EL (cell line): ENCODE results near the gene RCAN1.

Experiments used
- DNase-seq: peaks from one replicate; pipeline ENCODE4 v3.0.0-alpha.2; 2016

RCAN1 gene

DNA sequence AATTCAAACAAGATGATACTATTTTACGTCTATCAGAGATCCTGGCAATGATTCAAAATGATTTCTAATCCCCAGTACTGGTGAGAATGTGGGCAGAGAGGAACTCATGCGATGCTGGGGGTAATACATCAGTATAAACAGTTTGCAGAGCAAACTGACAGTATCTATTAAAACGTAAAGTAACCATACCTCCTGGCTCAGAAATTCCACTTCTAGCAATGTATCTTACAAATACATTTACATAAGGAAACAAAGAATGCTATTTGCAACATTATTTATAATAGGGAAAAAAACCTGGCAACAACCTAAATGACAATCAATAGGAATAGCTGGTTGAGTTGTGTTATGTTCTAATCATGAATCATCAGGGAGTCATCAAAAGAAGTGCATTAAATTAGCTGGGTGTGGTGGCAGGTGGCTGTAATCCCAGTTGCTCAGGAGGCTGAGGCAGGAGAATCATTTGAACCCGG lies 15.9 kb downstream of the RCAN1 start:
- DNase-seq: peak; percentile 60

GRCh38 chr21:34597406-34597805 lies 17.5 kb downstream of the RCAN1 start:
- DNase-seq: no peak

- no peak for DNase-seq
Observed at GRCh38 chr21:34596561-34597271, 18.2 kb downstream of the RCAN1 start.

GRCh38 chr21:34595457-34595856 lies 19.5 kb downstream of the RCAN1 start:
- DNase-seq: no peak

- DNase-seq: no peak
Observed at GRCh38 chr21:34594566-34595234, 20.2 kb downstream of the RCAN1 start.

DNA sequence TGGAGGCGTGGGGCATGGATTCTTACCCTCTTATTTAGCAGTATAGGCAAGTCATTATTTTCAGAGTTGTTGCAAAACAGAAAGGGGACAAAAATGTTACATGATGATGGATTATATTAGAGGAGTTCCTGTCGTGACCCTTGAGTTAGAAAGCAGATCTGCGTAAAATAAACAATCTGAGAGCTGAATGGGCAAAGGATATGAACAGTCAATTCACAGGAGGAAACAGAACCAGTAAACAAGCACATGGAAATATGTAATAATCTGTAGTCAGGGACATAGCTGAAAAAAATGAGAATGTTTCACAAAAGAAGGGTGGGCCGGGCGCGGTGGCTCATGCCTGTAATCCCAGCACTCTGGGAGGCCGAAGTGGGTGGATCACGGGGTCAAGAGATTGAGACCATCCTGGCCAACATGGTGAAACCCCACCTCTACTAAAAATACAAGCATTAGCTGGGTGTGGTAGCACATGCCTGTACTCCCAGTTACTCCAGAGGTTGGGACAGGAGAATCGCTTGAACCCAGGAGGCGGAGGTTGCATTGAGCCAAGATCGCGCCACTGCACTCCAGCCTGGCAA lies 20.9 kb downstream of the RCAN1 start:
- no peak for DNase-seq

DNA sequence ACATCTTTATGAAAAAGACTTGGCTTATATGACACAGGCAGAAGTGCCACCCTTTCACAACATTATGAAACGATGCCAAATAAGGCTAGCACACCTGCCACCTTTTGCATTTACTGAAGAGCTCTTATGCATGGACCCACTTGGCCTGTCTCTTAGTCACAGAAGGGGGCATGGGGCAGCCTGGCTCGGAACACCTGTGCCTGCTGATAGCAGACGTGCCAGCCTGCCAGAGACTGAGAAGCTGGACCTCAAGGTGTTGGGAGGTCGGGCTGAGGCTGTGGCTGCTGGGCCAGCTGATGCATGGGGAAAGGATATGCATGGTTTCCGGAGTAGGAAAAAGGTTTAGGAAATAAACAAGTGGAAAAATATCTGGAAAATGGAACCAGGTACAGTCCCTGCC lies 21.5 kb downstream of the RCAN1 start:
- no peak for DNase-seq

DNA sequence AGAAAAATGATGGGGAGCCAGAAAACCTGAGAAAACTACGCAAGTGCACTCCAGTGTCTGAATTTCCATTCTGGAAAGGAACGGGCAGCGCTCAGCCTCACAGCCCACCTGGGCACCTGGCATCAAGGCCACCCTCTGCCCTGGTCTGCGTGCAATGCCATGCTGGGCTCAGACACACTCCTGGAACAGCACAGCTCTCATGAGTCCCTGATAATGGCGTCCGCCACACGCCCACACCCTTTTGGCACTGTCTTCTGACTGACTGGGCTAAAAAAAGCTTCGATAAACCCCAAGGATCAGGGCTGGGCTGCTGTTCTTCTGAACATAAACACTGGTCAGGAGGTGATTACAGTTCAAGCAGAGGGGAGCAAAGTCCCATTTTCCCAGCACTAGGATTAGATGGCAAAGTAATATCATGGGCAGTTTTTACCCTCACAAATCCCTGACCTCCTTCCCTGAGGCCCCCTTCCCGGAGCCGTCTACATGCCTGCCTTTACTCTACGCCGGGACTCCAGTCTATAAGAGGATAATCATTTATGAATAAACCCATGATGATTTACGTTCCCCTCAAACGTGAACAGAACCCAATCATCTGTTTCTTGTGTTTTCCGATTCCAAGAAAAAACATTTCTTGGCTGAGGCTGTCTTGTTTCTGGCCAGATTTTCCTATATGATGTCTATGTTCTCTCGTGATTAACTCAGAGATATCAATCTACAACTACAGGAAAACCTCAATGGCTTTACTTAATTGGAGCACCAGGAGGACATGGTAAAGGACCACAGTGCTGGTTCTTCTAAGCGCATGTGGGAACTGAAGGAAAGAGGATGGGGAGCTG lies 22.6 kb downstream of the RCAN1 start:
- DNase-seq: no peak

GRCh38 chr21:34590520-34590919 lies 24.4 kb downstream of the RCAN1 start:
- DNase-seq: no peak

DNA sequence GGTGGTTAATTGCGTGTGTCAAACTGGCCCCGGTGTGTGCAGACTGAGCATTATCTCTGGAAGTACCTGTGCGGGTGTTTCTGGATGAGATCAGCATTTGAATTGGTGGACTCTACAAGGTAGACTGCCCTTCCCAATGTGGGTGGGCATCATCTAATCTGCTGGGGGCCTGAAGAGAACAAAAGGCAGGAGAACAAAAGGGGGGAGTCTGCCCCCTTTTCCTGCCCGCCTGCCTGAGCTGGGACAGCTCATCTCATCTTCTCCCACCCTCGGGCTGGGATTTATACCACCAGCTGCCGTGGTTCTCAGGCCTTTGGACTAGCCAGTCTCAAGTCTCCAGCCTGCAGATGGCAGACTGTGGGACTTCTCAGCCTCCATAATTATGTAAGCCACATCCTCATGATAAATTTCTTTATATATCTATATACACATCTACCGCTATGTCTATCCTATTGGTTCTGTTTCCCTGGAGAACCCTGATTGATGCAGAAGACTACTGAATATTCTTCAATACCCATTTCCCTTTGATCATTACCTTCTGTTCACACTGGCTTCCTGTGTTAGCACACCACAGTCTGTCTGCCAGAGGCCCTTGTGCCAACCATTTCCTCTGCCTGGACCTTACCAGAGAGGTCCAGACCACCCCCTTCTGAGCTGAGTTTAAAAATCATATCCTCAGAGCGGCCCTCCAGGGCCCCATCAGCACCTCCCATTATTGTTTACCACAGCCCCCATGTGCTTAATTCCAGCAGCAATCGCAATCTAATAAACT lies 25.2 kb downstream of the RCAN1 start:
- no peak for DNase-seq

DNA sequence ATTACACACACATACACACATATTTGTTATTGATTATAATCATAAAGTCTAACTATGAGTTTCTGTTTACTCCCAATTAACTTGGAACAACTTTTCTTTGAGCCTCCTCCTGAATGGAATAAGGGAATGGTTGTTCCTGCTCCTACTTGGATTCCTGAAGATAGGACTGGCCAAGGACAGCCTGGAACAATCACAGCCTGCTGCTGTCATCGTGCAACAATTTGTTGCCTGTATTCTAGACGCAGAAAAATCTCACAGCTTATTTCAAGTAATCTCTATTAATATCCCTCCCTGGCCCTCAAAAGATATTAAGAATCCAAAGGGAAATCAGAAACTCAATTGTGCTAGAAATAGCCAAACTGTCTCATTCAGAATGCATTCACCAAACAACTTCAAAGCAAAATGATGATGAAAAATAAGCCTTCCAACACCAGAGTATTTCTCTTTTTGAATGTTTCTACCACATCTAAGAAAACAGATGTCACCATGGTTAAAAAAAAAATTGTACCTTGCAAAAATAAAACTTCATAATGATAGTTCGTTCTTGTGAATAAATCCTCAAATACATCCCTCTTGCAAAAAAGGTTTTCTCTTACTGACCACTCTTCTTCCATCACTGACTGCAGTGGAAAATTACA lies 30.9 kb downstream of the RCAN1 start:
- no peak for DNase-seq

DNA sequence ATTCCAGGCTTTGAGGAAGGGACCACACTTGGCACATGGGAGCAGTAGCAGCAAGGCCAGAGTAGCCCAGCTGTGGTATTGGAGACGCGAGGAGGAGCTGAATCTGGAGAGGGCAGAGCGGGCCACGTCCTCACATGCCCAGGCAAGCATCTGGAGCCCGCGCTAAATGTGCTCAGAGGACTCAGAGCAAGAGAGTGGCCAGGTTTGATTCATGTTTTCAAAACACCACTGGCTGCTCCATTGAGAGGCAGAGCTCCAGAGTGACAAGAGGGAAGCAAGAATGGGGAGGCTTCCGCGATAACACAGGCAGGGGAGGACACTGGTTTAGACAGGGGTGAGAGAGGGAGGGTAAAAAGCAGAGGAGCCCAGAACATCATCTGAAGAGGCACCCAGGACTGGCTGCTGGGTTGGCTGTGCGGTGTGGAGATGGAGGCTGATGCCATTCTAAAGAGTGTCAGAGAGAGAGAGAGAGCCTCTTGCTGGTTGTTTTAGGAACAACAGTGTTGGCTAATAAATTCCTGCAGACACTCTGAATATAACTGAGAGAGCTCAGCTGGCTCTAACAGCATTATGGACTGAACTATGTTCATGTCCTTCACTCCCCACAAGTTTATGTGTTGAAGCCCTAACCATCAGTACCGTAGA lies 32.3 kb downstream of the RCAN1 start:
- DNase-seq: peak; percentile 65

- no peak for DNase-seq
Observed at GRCh38 chr21:34580181-34580700, 34.7 kb downstream of the RCAN1 start.

GRCh38 chr21:34579411-34579810 lies 35.5 kb downstream of the RCAN1 start:
- peak; percentile 75 for DNase-seq

- DNase-seq: peak; percentile 9
Observed at GRCh38 chr21:34576041-34576511, 38.8 kb downstream of the RCAN1 start.

DNA sequence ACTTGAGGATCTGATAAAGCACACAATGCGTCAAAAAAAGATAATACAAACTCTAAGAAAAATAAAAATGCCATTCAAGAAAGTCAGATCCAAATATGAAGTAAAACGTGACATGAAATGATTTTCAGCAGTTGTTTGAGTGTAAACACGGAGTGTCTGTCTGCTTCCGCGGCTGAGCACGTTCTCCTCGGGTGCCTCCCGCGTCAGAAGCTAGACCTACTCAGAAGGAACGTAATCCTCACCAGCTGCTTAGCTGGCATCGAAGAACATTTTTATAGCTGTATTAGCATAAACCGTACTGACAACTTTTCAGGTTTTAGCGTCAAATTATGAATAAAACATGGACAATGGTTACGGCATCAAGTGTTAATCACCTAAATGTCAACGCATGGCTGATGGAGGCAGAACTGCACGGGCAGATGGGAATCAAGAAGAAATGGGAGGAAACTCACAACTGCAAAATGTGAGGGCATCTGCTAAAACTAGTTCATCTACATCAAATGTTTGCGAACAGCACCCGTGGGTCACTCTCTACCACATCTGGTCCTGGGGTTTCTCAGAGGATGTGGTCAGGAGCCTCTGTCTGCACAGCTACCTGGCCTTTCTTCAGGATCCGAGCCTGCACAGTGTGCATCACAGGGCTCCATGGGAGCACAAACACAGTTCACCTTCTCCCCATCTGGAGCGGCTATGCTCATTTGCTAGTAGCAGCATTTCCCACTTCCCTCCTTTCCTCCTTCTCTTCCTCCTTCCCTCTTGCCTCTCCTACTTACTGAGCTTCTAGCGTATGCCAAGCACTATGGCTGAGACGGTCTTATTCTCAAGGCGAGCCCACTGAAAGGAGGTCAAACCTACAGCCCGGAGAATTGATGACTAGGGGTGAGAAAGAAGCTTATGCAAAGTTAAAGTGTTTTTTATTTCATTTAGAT lies 40.0 kb downstream of the RCAN1 start:
- no peak for DNase-seq

- DNase-seq: no peak
Observed at GRCh38 chr21:34571994-34572393, 42.9 kb downstream of the RCAN1 start.

DNA sequence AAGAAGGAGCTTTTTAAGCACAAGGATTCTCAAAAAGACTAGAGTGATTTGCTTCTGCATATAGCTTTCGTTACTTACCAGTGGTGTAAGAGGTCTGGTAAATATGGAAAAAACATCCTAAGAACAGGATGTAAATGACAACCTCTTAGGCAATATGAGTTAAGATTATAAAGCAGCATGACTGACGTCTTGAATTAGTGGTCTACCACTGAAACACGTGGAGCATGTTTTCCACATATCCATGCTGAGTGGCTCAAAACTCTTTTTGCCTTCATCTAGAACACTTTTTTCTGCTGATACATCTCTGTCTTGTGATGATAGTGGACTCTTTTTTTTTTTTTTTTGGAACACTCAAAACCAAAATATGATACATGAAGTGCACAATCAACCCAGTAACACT lies 44.6 kb downstream of the RCAN1 start:
- no peak for DNase-seq

- no peak for DNase-seq
Observed at GRCh38 chr21:34569381-34569979, 45.4 kb downstream of the RCAN1 start.
